ENCODE data around the gene LEMD3. TPM values are rescaled to one million over a fixed set of nuclear protein-coding genes. Genes with fewer than 3 reads are reported as not detected.

Gene LEMD3
- total RNA-seq, 1 experiment from 2014 or later: 46.8 TPM

DNA sequence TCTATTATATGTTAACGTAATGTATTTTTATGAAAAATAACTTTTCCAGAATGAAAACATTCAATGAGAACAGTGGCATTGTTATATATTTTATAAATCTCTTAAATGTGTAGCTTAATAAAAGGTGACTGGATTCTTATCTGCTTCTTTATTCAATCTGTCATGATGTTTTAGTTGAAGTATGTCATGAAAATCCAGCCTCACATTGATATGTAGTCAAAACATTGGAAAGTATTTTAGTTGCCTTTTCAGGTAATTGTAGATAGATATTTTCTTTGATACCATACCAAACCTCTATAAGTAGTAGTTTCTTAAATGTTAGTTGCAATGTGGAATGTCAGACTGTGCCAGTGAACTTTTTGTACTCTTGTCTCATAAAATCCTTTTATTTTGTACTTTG is 67.8 kb downstream of the LEMD3 start:
- Mint-ChIP-seq H3K36me3 (ENCODE audit: insufficient read depth, unreplicated experiment) (no peaks in the 10 kb centered on the region), H3K9me3 (ENCODE audit: low read depth, unreplicated experiment) (no peaks in the 10 kb centered on the region), H3K27ac (ENCODE audit: unreplicated experiment) (no peak overlapping the region), H3K4me1 (ENCODE audit: low read depth, unreplicated experiment) (peaks cover 8% of the 10 kb centered on the region), H3K27me3 (ENCODE audit: unreplicated experiment) (no peaks in the 10 kb centered on the region), H3K4me3 (ENCODE audit: low read depth, unreplicated experiment) (no peak overlapping the region)
- BruUV-seq (replicated peaks): no TSS peak
- CTCF ChIA-PET: no interaction called here
- TF ChIP-seq, protein P1, sequence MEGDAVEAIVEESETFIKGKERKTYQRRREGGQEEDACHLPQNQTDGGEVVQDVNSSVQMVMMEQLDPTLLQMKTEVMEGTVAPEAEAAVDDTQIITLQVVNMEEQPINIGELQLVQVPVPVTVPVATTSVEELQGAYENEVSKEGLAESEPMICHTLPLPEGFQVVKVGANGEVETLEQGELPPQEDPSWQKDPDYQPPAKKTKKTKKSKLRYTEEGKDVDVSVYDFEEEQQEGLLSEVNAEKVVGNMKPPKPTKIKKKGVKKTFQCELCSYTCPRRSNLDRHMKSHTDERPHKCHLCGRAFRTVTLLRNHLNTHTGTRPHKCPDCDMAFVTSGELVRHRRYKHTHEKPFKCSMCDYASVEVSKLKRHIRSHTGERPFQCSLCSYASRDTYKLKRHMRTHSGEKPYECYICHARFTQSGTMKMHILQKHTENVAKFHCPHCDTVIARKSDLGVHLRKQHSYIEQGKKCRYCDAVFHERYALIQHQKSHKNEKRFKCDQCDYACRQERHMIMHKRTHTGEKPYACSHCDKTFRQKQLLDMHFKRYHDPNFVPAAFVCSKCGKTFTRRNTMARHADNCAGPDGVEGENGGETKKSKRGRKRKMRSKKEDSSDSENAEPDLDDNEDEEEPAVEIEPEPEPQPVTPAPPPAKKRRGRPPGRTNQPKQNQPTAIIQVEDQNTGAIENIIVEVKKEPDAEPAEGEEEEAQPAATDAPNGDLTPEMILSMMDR (IDR thresholded peaks at IDR 0.05; ENCODE audit: unreplicated experiment): no peak
- DNase-seq: no peak
- intact Hi-C loops (cut with micrococcal nuclease; ENCODE audit: unreplicated experiment): no loop called here

DNA sequence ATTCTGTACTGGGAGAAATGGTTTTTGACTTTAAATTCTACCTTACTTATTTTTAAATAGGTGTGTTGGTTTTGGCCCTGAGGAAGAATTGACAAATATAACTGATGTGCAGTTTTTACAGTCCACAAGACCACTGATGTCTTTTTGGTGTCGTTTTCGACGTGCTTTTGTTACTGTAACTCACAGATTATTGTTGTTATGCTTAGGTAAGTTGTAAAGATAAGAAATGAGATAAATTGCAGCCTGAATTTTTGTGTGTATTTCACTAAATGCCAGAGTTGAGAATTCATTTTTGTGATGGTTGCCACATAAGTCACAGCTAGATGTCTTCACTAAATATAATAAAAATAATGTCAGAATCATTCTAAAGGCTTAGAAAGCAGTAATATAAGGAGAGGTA is 69.2 kb downstream of the LEMD3 start:
- CTCF ChIA-PET: no interaction called here
- no peaks in the 10 kb centered on the region for H3K4me1 Mint-ChIP-seq (ENCODE audit: low read depth, unreplicated experiment)
- intact Hi-C loops (cut with micrococcal nuclease; ENCODE audit: unreplicated experiment): no loop called here
- no peaks in the 10 kb centered on the region for H3K9me3 Mint-ChIP-seq (ENCODE audit: low read depth, unreplicated experiment)
- no peak for DNase-seq
- H3K27ac Mint-ChIP-seq (ENCODE audit: unreplicated experiment): no peak overlapping the region
- H3K36me3 Mint-ChIP-seq (ENCODE audit: insufficient read depth, unreplicated experiment): no peaks in the 10 kb centered on the region
- no peaks in the 10 kb centered on the region for H3K27me3 Mint-ChIP-seq (ENCODE audit: unreplicated experiment)
- no peak overlapping the region for H3K4me3 Mint-ChIP-seq (ENCODE audit: low read depth, unreplicated experiment)
- no TSS peak for BruUV-seq (replicated peaks)
- TF ChIP-seq, protein P1 (IDR thresholded peaks at IDR 0.05; ENCODE audit: unreplicated experiment): no peak

DNA sequence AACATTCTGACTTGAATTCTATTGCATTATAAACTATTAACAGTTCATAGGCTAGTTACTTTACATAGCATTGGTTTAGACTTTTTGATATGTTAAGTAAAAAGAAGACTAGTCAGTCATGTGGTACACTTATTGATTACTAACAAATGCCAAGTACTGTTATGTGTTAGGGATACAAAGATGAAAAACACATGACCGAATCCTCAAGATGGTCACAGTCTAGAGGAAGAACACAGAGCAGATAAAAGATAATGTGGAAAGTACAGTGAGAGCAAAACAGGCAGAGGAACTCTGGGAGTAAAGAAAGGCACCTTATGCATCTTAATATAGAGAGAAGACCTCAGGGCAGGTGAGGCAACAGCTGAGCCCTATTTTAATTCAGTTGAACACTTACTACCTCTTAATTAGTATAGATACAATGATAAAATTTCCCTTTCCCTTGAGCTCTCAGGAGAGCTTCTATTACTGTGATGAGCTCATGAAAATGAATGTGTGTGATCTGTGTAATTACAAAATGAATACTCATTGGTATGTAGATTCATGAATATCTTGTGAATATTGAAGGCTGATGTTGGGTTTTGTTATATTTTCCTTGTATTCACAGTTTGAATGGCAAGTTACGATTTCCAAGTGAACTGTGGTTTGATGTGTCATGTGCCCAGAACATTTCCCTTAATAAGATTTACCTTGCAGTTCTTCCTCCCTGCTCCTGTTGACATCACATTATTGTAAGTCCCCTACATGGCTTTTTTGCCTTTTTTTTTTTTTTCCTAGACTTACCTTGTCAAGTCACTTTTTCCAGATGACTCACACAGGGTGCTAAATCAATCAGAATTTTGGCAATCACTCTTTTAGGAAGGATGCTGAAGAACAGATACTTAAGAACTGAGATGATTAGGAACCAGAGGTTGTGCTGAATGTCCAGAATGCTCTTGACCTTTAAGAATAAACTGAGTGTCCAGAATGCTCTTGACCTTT is 79.6 kb downstream of the LEMD3 start:
- BruUV-seq (replicated peaks): no TSS peak
- CTCF ChIA-PET: no interaction called here
- no peak overlapping the region for H3K27ac Mint-ChIP-seq (ENCODE audit: unreplicated experiment)

DNA sequence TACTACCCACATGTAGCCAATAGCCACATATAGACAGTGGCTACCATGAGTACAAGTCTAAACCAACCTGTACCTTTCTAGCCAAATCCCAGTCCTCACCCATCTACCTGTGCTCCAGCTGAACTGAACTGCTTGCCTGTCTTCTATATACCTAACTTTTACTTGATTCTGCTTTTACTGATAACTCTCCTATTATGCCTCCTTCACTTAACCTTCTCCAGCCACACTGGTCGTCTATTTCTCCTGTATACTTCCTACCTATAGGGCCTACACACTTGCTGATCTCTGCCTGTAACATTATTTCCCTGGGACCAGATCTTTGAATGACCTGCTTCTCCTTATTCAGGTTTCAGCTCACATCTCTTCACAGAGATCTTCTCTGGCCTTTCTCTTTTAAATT is 83.1 kb downstream of the LEMD3 start:
- no peak overlapping the region for H3K27ac Mint-ChIP-seq (ENCODE audit: unreplicated experiment)
- CTCF ChIA-PET: no interaction called here
- no peaks in the 10 kb centered on the region for H3K4me1 Mint-ChIP-seq (ENCODE audit: low read depth, unreplicated experiment)
- intact Hi-C loops (cut with micrococcal nuclease; ENCODE audit: unreplicated experiment): no loop called here
- no TSS peak for BruUV-seq (replicated peaks)
- no peaks in the 10 kb centered on the region for H3K9me3 Mint-ChIP-seq (ENCODE audit: low read depth, unreplicated experiment)
- H3K4me3 Mint-ChIP-seq (ENCODE audit: low read depth, unreplicated experiment): no peak overlapping the region
- no peaks in the 10 kb centered on the region for H3K27me3 Mint-ChIP-seq (ENCODE audit: unreplicated experiment)
- DNase-seq: no peak
- TF ChIP-seq, protein P1 (IDR thresholded peaks at IDR 0.05; ENCODE audit: unreplicated experiment): no peak
- H3K36me3 Mint-ChIP-seq (ENCODE audit: insufficient read depth, unreplicated experiment): no peaks in the 10 kb centered on the region

More for the DNA sequence above, 79.6 kb downstream of the LEMD3 start:
- intact Hi-C loops (cut with micrococcal nuclease; ENCODE audit: unreplicated experiment): no loop called here
- H3K36me3 Mint-ChIP-seq (ENCODE audit: insufficient read depth, unreplicated experiment): no peaks in the 10 kb centered on the region
- no peak for DNase-seq
- no peaks in the 10 kb centered on the region for H3K4me1 Mint-ChIP-seq (ENCODE audit: low read depth, unreplicated experiment)
- no peak overlapping the region for H3K4me3 Mint-ChIP-seq (ENCODE audit: low read depth, unreplicated experiment)
- H3K9me3 Mint-ChIP-seq (ENCODE audit: low read depth, unreplicated experiment): no peaks in the 10 kb centered on the region
- TF ChIP-seq, protein P1 (IDR thresholded peaks at IDR 0.05; ENCODE audit: unreplicated experiment): no peak
- H3K27me3 Mint-ChIP-seq (ENCODE audit: unreplicated experiment): no peaks in the 10 kb centered on the region
